ENCODE data around the gene ZNRD2.

DNA sequence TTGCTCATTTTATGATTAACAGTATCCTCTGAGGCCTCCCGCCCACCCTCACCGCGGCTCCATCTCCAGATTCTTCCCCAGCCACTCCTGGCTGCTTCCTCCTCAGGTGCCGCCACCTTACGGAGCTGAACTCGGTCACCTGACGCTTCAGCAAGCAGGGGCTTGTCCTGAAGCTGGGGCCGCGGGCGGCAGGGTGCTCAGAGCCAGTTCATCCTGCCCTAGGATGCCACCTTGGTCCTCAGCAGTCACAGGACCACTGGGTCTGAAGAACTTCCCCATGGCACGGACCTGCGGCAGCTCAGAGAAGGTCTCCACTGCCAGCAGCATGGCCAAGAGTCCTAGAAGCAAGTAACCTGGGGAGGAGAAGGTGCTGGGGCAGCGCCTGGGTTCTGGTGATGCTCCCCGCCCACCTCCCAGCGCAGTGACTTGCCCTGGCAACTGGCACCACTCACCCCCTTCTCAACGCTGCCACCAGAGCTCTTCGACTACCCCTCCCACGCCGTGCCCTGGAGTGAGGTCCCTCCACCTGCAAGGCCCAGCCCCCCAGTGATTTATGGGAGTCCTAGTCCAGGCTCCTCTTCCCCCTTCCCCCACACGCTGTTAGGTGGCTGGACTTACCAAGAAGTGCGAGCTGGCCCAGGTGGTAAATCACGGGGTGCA, 22.7 kb downstream of the ZNRD2 start:
- TF ChIP-seq, protein P1, sequence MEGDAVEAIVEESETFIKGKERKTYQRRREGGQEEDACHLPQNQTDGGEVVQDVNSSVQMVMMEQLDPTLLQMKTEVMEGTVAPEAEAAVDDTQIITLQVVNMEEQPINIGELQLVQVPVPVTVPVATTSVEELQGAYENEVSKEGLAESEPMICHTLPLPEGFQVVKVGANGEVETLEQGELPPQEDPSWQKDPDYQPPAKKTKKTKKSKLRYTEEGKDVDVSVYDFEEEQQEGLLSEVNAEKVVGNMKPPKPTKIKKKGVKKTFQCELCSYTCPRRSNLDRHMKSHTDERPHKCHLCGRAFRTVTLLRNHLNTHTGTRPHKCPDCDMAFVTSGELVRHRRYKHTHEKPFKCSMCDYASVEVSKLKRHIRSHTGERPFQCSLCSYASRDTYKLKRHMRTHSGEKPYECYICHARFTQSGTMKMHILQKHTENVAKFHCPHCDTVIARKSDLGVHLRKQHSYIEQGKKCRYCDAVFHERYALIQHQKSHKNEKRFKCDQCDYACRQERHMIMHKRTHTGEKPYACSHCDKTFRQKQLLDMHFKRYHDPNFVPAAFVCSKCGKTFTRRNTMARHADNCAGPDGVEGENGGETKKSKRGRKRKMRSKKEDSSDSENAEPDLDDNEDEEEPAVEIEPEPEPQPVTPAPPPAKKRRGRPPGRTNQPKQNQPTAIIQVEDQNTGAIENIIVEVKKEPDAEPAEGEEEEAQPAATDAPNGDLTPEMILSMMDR (IDR thresholded peaks at IDR 0.05) = no peak
- TF ChIP-seq ZFX (IDR thresholded peaks at IDR 0.05; ENCODE audit: borderline replicate concordance) = no peak
